ENCODE results near the gene THBS3. TPM values are rescaled to one million over a fixed set of nuclear protein-coding genes. Genes with fewer than 3 reads are reported as not detected.
A peak's percentile ranks its signal among the peaks of the same experiment; 100 is the strongest.

Gene THBS3
- total and polyA plus RNA-seq, 2 of the 13 experiments (the other 11 are each of a cell fraction or from before 2014, with no cell fraction given): 0.86 to 3.6 TPM

GRCh38 chr1:155179112-155180031 is 28.3 kb downstream of the THBS3 start (continued):
- 0 out of 2 replicates have a peak, but pooled peaks have one; percentile 12 for TF ChIP-seq MTA1 (CRISPR knock-in tag; IDR thresholded peaks at IDR 0.05; ENCODE audit: borderline replicate concordance)
- TF ChIP-seq, protein P1, sequence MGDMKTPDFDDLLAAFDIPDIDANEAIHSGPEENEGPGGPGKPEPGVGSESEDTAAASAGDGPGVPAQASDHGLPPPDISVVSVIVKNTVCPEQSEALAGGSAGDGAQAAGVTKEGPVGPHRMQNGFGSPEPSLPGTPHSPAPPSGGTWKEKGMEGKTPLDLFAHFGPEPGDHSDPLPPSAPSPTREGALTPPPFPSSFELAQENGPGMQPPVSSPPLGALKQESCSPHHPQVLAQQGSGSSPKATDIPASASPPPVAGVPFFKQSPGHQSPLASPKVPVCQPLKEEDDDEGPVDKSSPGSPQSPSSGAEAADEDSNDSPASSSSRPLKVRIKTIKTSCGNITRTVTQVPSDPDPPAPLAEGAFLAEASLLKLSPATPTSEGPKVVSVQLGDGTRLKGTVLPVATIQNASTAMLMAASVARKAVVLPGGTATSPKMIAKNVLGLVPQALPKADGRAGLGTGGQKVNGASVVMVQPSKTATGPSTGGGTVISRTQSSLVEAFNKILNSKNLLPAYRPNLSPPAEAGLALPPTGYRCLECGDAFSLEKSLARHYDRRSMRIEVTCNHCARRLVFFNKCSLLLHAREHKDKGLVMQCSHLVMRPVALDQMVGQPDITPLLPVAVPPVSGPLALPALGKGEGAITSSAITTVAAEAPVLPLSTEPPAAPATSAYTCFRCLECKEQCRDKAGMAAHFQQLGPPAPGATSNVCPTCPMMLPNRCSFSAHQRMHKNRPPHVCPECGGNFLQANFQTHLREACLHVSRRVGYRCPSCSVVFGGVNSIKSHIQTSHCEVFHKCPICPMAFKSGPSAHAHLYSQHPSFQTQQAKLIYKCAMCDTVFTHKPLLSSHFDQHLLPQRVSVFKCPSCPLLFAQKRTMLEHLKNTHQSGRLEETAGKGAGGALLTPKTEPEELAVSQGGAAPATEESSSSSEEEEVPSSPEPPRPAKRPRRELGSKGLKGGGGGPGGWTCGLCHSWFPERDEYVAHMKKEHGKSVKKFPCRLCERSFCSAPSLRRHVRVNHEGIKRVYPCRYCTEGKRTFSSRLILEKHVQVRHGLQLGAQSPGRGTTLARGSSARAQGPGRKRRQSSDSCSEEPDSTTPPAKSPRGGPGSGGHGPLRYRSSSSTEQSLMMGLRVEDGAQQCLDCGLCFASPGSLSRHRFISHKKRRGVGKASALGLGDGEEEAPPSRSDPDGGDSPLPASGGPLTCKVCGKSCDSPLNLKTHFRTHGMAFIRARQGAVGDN (CRISPR knock-in tag; IDR thresholded peaks at IDR 0.05): peak; percentile 26; the same call in 1 of the 2 replicates
- no peak for TF ChIP-seq ZNF710 (CRISPR knock-in tag; IDR thresholded peaks at IDR 0.05; ENCODE audit: borderline replicate concordance)
- TF ChIP-seq ZFYVE20 (CRISPR knock-in tag; IDR thresholded peaks at IDR 0.05; ENCODE audit: borderline replicate concordance, low read depth): no peak
- TF ChIP-seq, protein P2, sequence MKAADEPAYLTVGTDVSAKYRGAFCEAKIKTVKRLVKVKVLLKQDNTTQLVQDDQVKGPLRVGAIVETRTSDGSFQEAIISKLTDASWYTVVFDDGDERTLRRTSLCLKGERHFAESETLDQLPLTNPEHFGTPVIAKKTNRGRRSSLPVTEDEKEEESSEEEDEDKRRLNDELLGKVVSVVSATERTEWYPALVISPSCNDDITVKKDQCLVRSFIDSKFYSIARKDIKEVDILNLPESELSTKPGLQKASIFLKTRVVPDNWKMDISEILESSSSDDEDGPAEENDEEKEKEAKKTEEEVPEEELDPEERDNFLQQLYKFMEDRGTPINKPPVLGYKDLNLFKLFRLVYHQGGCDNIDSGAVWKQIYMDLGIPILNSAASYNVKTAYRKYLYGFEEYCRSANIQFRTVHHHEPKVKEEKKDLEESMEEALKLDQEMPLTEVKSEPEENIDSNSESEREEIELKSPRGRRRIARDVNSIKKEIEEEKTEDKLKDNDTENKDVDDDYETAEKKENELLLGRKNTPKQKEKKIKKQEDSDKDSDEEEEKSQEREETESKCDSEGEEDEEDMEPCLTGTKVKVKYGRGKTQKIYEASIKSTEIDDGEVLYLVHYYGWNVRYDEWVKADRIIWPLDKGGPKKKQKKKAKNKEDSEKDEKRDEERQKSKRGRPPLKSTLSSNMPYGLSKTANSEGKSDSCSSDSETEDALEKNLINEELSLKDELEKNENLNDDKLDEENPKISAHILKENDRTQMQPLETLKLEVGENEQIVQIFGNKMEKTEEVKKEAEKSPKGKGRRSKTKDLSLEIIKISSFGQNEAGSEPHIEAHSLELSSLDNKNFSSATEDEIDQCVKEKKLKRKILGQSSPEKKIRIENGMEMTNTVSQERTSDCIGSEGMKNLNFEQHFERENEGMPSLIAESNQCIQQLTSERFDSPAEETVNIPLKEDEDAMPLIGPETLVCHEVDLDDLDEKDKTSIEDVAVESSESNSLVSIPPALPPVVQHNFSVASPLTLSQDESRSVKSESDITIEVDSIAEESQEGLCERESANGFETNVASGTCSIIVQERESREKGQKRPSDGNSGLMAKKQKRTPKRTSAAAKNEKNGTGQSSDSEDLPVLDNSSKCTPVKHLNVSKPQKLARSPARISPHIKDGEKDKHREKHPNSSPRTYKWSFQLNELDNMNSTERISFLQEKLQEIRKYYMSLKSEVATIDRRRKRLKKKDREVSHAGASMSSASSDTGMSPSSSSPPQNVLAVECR (CRISPR knock-in tag; IDR thresholded peaks at IDR 0.05; ENCODE audit: borderline replicate concordance): 0 out of 2 replicates have a peak, but pooled peaks have one; percentile 5
- TF ChIP-seq, protein P3, sequence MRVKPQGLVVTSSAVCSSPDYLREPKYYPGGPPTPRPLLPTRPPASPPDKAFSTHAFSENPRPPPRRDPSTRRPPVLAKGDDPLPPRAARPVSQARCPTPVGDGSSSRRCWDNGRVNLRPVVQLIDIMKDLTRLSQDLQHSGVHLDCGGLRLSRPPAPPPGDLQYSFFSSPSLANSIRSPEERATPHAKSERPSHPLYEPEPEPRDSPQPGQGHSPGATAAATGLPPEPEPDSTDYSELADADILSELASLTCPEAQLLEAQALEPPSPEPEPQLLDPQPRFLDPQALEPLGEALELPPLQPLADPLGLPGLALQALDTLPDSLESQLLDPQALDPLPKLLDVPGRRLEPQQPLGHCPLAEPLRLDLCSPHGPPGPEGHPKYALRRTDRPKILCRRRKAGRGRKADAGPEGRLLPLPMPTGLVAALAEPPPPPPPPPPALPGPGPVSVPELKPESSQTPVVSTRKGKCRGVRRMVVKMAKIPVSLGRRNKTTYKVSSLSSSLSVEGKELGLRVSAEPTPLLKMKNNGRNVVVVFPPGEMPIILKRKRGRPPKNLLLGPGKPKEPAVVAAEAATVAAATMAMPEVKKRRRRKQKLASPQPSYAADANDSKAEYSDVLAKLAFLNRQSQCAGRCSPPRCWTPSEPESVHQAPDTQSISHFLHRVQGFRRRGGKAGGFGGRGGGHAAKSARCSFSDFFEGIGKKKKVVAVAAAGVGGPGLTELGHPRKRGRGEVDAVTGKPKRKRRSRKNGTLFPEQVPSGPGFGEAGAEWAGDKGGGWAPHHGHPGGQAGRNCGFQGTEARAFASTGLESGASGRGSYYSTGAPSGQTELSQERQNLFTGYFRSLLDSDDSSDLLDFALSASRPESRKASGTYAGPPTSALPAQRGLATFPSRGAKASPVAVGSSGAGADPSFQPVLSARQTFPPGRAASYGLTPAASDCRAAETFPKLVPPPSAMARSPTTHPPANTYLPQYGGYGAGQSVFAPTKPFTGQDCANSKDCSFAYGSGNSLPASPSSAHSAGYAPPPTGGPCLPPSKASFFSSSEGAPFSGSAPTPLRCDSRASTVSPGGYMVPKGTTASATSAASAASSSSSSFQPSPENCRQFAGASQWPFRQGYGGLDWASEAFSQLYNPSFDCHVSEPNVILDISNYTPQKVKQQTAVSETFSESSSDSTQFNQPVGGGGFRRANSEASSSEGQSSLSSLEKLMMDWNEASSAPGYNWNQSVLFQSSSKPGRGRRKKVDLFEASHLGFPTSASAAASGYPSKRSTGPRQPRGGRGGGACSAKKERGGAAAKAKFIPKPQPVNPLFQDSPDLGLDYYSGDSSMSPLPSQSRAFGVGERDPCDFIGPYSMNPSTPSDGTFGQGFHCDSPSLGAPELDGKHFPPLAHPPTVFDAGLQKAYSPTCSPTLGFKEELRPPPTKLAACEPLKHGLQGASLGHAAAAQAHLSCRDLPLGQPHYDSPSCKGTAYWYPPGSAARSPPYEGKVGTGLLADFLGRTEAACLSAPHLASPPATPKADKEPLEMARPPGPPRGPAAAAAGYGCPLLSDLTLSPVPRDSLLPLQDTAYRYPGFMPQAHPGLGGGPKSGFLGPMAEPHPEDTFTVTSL (CRISPR knock-in tag; IDR thresholded peaks at IDR 0.05; ENCODE audit: borderline replicate concordance): 0 out of 2 replicates have a peak, but pooled peaks have one; percentile 40
- TF ChIP-seq ATF7 (IDR thresholded peaks at IDR 0.05): no peak
- TF ChIP-seq ATF7 (CRISPR knock-in tag; IDR thresholded peaks at IDR 0.05): no peak
- no peak for TF ChIP-seq SRSF1 (optimal IDR thresholded peaks at IDR 0.05; ENCODE audit: low read depth, low read length)
- TF ChIP-seq NR2F1 (CRISPR knock-in tag; IDR thresholded peaks at IDR 0.05): no peak
